MM.1S (cell line): Measurements from ENCODE around the gene FRMPD2.

Experiments
- EZH2 ChIP-seq: fragments of 300-600 bp; sonication (generic); optimal IDR thresholded peaks from 2 replicates; pipeline ENCODE3; 2017; ENCODE audit warnings: low read depth, mild to moderate bottlenecking, antibody characterized with exemption, low read length, mixed read lengths
- EZH2phosphoT487 ChIP-seq: fragments of 300-600 bp; sonication (generic); IDR thresholded peaks from 2 replicates; pipeline ENCODE4 v1.6.1; 2018; ENCODE audit warnings: antibody characterized with exemption, low read length
- TF ChIP-seq, protein P1 (sequence below): fragments of 300-600 bp; sonication (generic); IDR thresholded peaks from 2 replicates; pipeline ENCODE4 v1.5.1; 2016; ENCODE audit warnings: antibody characterized with exemption, low read length, mixed read lengths

DNA sequence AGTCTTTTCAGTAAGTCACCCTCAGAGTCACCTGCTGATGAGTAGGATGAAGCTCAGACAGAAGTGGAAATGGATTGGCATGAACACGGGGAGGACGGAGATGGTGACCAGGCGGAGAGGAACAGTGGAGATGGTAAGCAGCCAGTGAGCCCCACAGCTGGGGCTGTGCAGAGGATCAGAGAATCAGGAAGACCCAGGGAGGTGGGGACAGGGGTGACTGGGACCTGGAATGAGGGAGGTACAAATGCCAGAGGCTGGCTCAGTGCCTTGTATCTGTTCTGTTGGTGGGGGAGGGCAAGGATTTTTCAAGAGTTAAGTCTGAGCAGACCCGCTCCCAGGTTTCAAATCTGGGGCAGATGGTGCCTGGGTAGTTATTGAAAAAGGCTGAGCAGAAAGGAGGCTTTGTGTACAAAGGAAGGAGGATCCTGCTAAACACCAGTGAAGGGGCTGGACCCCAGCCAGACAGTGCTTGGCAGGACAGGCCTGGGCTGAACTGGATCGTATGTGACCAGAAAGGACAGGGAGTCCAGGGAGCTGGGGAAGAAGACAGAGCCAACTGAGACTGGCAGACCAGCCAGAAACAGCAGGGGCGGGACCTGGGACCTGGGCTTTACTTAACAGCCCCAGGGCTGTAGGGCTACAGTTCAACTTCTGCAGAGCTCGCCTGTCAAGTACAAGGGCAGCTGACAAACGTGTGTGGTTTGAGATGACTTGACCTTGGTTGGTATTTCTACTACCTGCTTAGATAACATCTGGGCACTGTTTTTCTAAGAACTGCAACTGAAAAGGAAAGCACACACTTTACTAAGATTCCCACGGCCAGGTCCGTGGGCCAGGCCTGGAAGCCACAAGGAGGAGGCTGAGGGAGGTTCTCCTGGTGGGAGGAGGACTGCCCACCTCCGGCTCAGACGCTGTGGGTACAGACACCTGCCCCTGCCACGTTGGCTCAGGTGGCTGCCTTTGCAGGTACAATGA, 13.2 kb upstream of the FRMPD2 start:
- TF ChIP-seq, protein P1, sequence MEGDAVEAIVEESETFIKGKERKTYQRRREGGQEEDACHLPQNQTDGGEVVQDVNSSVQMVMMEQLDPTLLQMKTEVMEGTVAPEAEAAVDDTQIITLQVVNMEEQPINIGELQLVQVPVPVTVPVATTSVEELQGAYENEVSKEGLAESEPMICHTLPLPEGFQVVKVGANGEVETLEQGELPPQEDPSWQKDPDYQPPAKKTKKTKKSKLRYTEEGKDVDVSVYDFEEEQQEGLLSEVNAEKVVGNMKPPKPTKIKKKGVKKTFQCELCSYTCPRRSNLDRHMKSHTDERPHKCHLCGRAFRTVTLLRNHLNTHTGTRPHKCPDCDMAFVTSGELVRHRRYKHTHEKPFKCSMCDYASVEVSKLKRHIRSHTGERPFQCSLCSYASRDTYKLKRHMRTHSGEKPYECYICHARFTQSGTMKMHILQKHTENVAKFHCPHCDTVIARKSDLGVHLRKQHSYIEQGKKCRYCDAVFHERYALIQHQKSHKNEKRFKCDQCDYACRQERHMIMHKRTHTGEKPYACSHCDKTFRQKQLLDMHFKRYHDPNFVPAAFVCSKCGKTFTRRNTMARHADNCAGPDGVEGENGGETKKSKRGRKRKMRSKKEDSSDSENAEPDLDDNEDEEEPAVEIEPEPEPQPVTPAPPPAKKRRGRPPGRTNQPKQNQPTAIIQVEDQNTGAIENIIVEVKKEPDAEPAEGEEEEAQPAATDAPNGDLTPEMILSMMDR = no peak
- TF ChIP-seq EZH2 (no peak), EZH2phosphoT487 (no peak)
